8988T (cell line): ENCODE results near the gene BACH2.
"Not testable (repeated sequence)": the region's sequence is repeated elsewhere in the genome, so short reads cannot be mapped to it uniquely, and the experiment has no call there.

ENCODE experiments used
- DNase-seq: peaks from one replicate; pipeline ENCODE4 v3.0.0; 2011

BACH2 gene

GRCh38 chr6:90087106-90087833 is 209.4 kb downstream of the BACH2 start:
- DNase-seq, result no peak

GRCh38 chr6:90086517-90086916 is 210.1 kb downstream of the BACH2 start:
- DNase-seq, result no peak

GRCh38 chr6:90083891-90084290 is 212.8 kb downstream of the BACH2 start:
- no peak for DNase-seq

GRCh38 chr6:90082847-90083246 is 213.8 kb downstream of the BACH2 start:
- DNase-seq, result no peak

- no peak for DNase-seq
Observed at GRCh38 chr6:90080876-90081481, 215.7 kb downstream of the BACH2 start.

- no peak for DNase-seq
Observed at GRCh38 chr6:90079560-90080490, 216.8 kb downstream of the BACH2 start.

- no peak for DNase-seq
Observed at GRCh38 chr6:90078513-90079289, 217.9 kb downstream of the BACH2 start.

- no peak for DNase-seq
Observed at GRCh38 chr6:90076511-90077415, 219.9 kb downstream of the BACH2 start.

GRCh38 chr6:90074161-90074850 is 222.3 kb downstream of the BACH2 start:
- DNase-seq, result no peak

- no peak for DNase-seq
Observed at GRCh38 chr6:90072935-90073464, 223.6 kb downstream of the BACH2 start.

GRCh38 chr6:90072501-90072900 is 224.1 kb downstream of the BACH2 start:
- no peak for DNase-seq

- no peak for DNase-seq
Observed at GRCh38 chr6:90068703-90069523, 227.7 kb downstream of the BACH2 start.

GRCh38 chr6:90068264-90068663 is 228.4 kb downstream of the BACH2 start:
- no peak for DNase-seq

GRCh38 chr6:90066697-90067096 is 229.9 kb downstream of the BACH2 start:
- no peak for DNase-seq

- DNase-seq, result no peak
Observed at GRCh38 chr6:90065173-90065572, 231.5 kb downstream of the BACH2 start.

- DNase-seq, result no peak
Observed at GRCh38 chr6:90062667-90063066, 234.0 kb downstream of the BACH2 start.

- DNase-seq, result no peak
Observed at GRCh38 chr6:90062051-90062450, 234.6 kb downstream of the BACH2 start.

GRCh38 chr6:90059178-90059577 is 237.5 kb downstream of the BACH2 start:
- not testable (repeated sequence) for DNase-seq

GRCh38 chr6:90055924-90056323 is 240.7 kb downstream of the BACH2 start:
- not testable (repeated sequence) for DNase-seq

- DNase-seq, result not testable (repeated sequence)
Observed at GRCh38 chr6:90054193-90054592, 242.4 kb downstream of the BACH2 start.
